Nephron progenitor cell (in vitro differentiated cells): ENCODE data around the gene UBE3C.
A peak's percentile ranks its signal among the peaks of the same experiment; 100 is the strongest.
"Not testable (repeated sequence)": the region's sequence is repeated elsewhere in the genome, so short reads cannot be mapped to it uniquely, and the experiment has no call there.

Experiments
- DNase-seq: peaks from one replicate; pipeline ENCODE4 v3.0.0; 2021
- H3K27ac Mint-ChIP-seq: 2 replicates; pipeline ENCODE4 v1.8.0; 2021; ENCODE audit warnings: mild to moderate bottlenecking, moderate library complexity, mixed read lengths
- H3K27me3 Mint-ChIP-seq: 2 replicates; pipeline ENCODE4 v1.8.0; 2021; ENCODE audit warnings: mild to moderate bottlenecking, low read depth, mixed read lengths; ENCODE audit not compliant: poor library complexity
- H3K36me3 Mint-ChIP-seq: 2 replicates; pipeline ENCODE4 v1.8.0; 2021; ENCODE audit warnings: low read depth, mixed read lengths
- H3K4me1 Mint-ChIP-seq: 2 replicates; pipeline ENCODE4 v1.8.0; 2021; ENCODE audit warnings: mixed read lengths
- H3K4me3 Mint-ChIP-seq: 2 replicates; pipeline ENCODE4 v1.8.0; 2021; ENCODE audit warnings: mild to moderate bottlenecking, moderate library complexity, mixed read lengths
- H3K9me3 Mint-ChIP-seq: 2 replicates; pipeline ENCODE4 v1.8.0; 2021; ENCODE audit warnings: mild to moderate bottlenecking, moderate library complexity, mixed read lengths
- CTCF ChIP-seq: fragments of 200-600 bp; sonication (generic); IDR thresholded peaks from 2 replicates; pipeline ENCODE4 v1.5.0; 2021; ENCODE audit warnings: antibody characterized with exemption

Gene UBE3C

DNA sequence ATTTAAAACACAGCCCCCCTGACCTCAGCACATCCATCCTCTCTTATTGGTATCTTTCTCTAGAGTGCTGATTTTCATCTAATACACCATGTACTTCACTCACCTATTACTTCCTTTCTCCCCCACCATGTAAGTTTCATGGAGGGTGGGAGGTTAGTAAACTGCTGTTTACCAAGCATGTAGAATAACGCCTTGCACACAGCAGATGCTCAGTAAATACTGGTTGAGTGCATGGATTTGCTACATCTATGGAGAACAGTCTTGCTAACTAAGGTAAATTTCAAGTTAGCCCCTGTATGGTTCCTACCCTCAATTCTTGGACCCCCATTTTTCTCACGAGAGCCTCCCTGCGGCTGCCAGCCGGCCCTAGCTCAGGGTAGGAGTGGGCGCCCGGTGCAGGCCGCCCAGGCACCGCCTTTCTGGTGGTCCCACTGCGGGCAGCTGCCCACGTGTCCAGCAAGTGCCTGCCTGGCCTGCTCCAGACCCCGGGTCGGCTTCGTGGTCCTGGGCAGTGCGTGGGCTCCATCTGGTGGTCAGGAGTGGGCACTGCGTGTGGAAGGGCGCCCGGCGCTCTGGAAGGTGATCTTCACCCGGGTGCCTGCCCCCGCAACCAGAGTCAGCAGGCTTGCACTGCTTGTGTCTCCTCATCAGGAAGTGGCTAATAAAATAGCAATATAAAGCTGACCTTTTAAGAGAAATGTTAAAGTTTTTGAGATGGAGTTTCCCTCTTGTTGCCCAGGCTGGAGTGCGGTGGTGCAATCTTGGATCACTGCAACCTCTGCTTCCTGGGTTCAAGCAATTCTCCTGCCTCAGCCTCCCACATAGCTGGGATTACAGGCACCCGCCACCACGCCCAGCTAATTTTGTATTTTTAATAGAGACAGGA, 134.7 kb downstream of the UBE3C start:
- TF ChIP-seq CTCF = peak; percentile 99
- H3K36me3 Mint-ChIP-seq = peaks cover 27% of the 10 kb centered on the region
- H3K4me3 Mint-ChIP-seq = no peak overlapping the region
- H3K4me1 Mint-ChIP-seq = peaks cover 26% of the 10 kb centered on the region
- H3K27me3 Mint-ChIP-seq = no peaks in the 10 kb centered on the region
- H3K9me3 Mint-ChIP-seq = no peaks in the 10 kb centered on the region
- H3K27ac Mint-ChIP-seq = no peak overlapping the region
- DNase-seq = peak; percentile 80

- not testable (repeated sequence) for H3K27ac Mint-ChIP-seq, H3K9me3 Mint-ChIP-seq, H3K4me3 Mint-ChIP-seq, H3K27me3 Mint-ChIP-seq, DNase-seq
- Mint-ChIP-seq H3K4me1 (peaks cover 26% of the 10 kb centered on the region), H3K36me3 (peaks cover 23% of the 10 kb centered on the region)
Measured at GRCh38 chr7:157274094-157274634, 135.4 kb downstream of the UBE3C start.

DNA sequence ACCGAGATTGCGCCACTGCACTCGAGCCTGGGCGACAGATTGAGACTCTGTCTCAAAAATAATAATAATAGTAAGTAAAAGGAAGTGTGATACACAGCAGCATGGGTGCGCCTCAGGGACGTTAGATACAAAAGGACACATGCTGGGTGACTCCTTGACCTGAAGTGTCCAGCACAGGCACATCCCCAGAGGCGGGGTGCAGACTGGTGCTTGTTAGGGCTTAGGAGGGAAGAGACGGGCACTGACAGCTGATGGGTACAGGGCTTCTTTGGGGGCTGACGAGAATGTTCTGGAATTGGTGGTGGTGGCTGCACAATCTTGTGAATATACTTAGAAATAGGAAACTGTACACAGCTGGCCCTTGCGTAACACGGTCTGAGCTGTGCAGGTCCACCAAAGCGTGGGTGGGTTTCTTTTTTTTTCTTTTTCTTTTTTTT, 136.3 kb downstream of the UBE3C start:
- peaks cover 14% of the 10 kb centered on the region for H3K36me3 Mint-ChIP-seq
- H3K27me3 Mint-ChIP-seq = no peaks in the 10 kb centered on the region
- H3K9me3 Mint-ChIP-seq = no peaks in the 10 kb centered on the region
- peaks cover 26% of the 10 kb centered on the region for H3K4me1 Mint-ChIP-seq
- no peak overlapping the region for H3K27ac Mint-ChIP-seq
- H3K4me3 Mint-ChIP-seq = no peak overlapping the region
- no peak for TF ChIP-seq CTCF
- no peak for DNase-seq

GRCh38 chr7:157276091-157276561, 137.4 kb downstream of the UBE3C start:
- H3K4me3 Mint-ChIP-seq = no peak overlapping the region
- H3K4me1 Mint-ChIP-seq = peaks cover 22% of the 10 kb centered on the region
- no peak for DNase-seq
- TF ChIP-seq CTCF = no peak
- H3K27ac Mint-ChIP-seq = no peak overlapping the region
- H3K36me3 Mint-ChIP-seq = peaks cover 4% of the 10 kb centered on the region
- no peaks in the 10 kb centered on the region for H3K9me3 Mint-ChIP-seq
- H3K27me3 Mint-ChIP-seq = no peaks in the 10 kb centered on the region

- H3K4me3 Mint-ChIP-seq = no peak overlapping the region
Measured at GRCh38 chr7:157276731-157277562, 138.2 kb downstream of the UBE3C start.

GRCh38 chr7:157277568-157277967, 138.8 kb downstream of the UBE3C start:
- not testable (repeated sequence) for H3K4me1 Mint-ChIP-seq, H3K4me3 Mint-ChIP-seq, DNase-seq, H3K27ac Mint-ChIP-seq, H3K9me3 Mint-ChIP-seq, H3K36me3 Mint-ChIP-seq, H3K27me3 Mint-ChIP-seq

More at GRCh38 chr7:157276731-157277562, 138.2 kb downstream of the UBE3C start:
- Mint-ChIP-seq H3K27ac (no peak overlapping the region), H3K27me3 (no peaks in the 10 kb centered on the region), H3K36me3 (peaks cover under 1% of the 10 kb centered on the region), H3K4me1 (peaks cover 14% of the 10 kb centered on the region), H3K9me3 (no peaks in the 10 kb centered on the region)
- no peak for TF ChIP-seq CTCF
- DNase-seq = no peak
